ENCODE data around the gene LRPAP1. TPM values are rescaled to one million over a fixed set of nuclear protein-coding genes. Genes with fewer than 3 reads are reported as not detected.

The LRPAP1 gene
- total and polyA plus RNA-seq, 7 donors, result 25.2 to 127 (median 87.4) TPM

DNA sequence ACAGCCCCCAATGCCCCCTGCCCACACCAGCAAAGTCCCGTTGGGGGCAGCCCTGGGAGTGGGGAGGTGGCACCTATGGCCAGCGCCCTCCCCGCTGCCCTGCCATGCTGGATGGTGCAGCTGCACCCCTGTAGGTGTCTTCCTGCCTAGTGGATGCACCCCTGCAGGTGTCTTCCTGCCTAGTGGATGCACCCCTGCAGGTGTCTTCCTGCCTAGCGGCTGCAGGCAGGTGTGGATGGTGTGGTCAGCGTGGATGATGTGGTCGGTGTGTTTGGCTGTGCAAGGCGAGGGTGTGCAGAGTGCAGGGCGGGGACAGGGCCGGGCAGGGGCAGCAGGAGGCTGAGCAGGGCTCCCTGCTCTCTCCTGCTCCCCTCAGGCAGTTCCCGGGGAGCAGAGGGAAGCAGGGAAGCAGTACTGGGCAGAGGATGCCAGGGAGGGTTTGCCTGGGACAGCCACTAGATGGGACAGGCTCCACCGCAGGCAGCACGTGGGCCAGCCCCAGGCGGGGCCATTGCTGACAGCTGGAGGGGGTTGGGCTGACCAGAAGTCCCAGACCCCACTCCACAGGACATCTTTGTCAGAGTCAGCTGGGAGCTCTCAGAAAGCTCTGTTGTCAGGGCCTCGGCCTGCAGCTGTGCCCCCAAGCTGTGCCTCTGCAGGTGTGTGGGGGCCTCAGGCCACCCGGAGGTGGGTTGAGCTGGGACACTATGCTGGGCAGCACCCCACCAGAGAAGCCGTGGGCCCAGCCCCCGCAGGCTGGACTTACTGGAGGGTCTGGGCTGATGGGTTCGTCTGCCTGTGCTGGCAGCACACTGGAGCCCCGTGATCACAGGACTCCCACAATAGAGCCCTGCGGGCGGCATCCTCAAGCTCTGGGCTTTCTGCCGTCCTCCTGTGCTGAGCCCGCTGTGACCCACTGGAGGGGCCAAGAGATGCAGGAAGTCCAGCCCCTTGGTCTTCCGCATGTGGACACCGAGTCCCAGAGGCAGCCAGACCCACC is 45.4 kb downstream of the LRPAP1 start:
- H3K27me3 ChIP-seq, result peaks cover 0 to 79% (median 17%) of the 10 kb centered on the region in 3 donors
- TF ChIP-seq EP300 (IDR thresholded peaks at IDR 0.05) (no peak), POLR2A (IDR thresholded peaks at IDR 0.05) (no peak), CTCF (IDR thresholded peaks at IDR 0.05) (no peak), POLR2AphosphoS5 (IDR thresholded peaks at IDR 0.05) (no peak)
- peaks cover 0 to 10% (median 7%) of the 10 kb centered on the region in 4 donors for H3K4me1 ChIP-seq
- intact Hi-C loops (cut with DNase I), result no loop called here
- H3K36me3 ChIP-seq, result no peaks in the 10 kb centered on the region
- H3K27ac ChIP-seq, result no peak overlapping the region
- DNase-seq, result no peak
- H3K9me3 ChIP-seq, result no peaks in the 10 kb centered on the region
- 61 to 69% methylated on average over 25 of the region's 25 CpGs for WGBS, 2 donors
- no peak overlapping the region for H3K4me3 ChIP-seq

- no peak for DNase-seq
- peaks cover 0 to 10% (median 7%) of the 10 kb centered on the region in 4 donors for H3K4me1 ChIP-seq
- no peak for TF ChIP-seq CTCF (IDR thresholded peaks at IDR 0.05)
- TF ChIP-seq EP300 (IDR thresholded peaks at IDR 0.05), result no peak
- TF ChIP-seq POLR2A (IDR thresholded peaks at IDR 0.05), result no peak
- no peak for TF ChIP-seq POLR2AphosphoS5 (IDR thresholded peaks at IDR 0.05)
- 76 to 86% methylated on average over 25 of the region's 25 CpGs for WGBS, 2 donors
- no peaks in the 10 kb centered on the region for H3K36me3 ChIP-seq
- H3K9me3 ChIP-seq, result no peaks in the 10 kb centered on the region
- H3K4me3 ChIP-seq, result no peak overlapping the region
- intact Hi-C loops (cut with DNase I), result no loop called here
- no peak overlapping the region for H3K27ac ChIP-seq
- H3K27me3 ChIP-seq, result peaks cover 0 to 76% (median 13%) of the 10 kb centered on the region in 3 donors
These were observed 46.2 kb downstream of the LRPAP1 start for GRCh38 chr4:3485886-3486540.

GRCh38 chr4:3485011-3485791 is 47.0 kb downstream of the LRPAP1 start:
- Histone ChIP-seq H3K36me3 (no peaks in the 10 kb centered on the region), H3K27ac (no peak overlapping the region), H3K27me3 (peaks cover 0 to 77% (median 13%) of the 10 kb centered on the region in 3 donors), H3K4me3 (no peak overlapping the region), H3K4me1 (peaks cover 0 to 10% (median 7%) of the 10 kb centered on the region in 4 donors), H3K9me3 (no peaks in the 10 kb centered on the region)
- intact Hi-C loops (cut with DNase I), result no loop called here
- WGBS, 2 donors, result 3 to 17% methylated on average over 36 of the region's 36 CpGs
- TF ChIP-seq CTCF (IDR thresholded peaks at IDR 0.05) (no peak), POLR2AphosphoS5 (IDR thresholded peaks at IDR 0.05) (no peak), POLR2A (IDR thresholded peaks at IDR 0.05) (no peak), EP300 (IDR thresholded peaks at IDR 0.05) (no peak)
- no peak for DNase-seq

DNA sequence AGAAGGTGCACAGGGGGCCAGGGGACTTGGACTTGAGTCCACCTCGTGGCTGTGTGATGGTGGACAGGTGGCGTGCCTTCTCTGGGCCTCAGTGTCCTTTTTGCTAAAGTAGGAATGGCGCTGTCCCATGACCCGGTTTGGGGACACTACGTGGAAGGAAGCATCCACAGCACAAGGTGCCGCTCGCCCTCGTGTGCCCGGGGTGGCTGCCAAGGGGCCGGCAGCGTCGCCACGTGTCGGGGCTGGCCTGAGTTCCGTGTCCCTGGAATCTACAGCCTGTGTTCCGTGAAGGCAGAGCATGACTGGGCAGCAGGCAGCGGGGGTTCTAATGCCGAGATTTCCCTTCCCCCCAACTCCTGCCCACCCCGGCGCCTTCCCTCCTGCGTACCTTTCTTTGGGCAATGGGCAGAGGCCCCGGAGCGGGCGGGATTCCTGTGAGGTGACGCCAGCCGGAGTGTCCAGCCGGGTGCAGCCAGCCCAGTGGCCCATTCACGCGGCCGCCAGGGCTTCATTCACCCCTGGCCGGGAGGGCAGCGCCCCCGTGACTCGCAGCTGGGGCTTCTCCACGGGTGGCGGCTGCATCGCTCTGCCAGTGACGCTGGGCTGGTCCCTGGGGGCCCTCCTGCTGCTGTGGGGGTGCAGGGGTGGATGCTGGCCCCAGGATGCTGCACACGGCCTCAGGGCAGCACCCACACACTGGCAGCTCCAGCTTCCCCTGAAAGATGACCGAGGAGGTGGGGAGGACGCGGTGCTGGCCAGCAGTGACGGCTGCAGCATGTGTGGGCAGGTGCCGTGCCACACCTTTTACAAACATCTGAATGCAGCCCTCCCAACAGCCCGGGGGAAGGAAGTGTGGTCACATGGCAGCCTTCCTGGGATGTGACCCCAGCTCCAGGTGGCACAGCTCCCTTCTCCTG is 47.9 kb downstream of the LRPAP1 start:
- Histone ChIP-seq H3K4me3 (no peak overlapping the region), H3K36me3 (no peaks in the 10 kb centered on the region), H3K4me1 (peaks cover 0 to 10% (median 7%) of the 10 kb centered on the region in 4 donors), H3K27ac (no peak overlapping the region), H3K9me3 (no peaks in the 10 kb centered on the region), H3K27me3 (peaks cover 0 to 74% (median 13%) of the 10 kb centered on the region in 3 donors)
- intact Hi-C loops (cut with DNase I), result loop anchor here (5.0 kb wide), 1 partner anchor 137 kb away; no protein-coding TSS in a partner anchor
- no peak for DNase-seq
- no peak for TF ChIP-seq POLR2AphosphoS5 (IDR thresholded peaks at IDR 0.05)
- WGBS, 2 donors, result 15 to 60% methylated on average over 45 of the region's 45 CpGs

Measured in sigmoid colon (tissue), 7 donors.